ENCODE results near the gene DGKI.

DNA sequence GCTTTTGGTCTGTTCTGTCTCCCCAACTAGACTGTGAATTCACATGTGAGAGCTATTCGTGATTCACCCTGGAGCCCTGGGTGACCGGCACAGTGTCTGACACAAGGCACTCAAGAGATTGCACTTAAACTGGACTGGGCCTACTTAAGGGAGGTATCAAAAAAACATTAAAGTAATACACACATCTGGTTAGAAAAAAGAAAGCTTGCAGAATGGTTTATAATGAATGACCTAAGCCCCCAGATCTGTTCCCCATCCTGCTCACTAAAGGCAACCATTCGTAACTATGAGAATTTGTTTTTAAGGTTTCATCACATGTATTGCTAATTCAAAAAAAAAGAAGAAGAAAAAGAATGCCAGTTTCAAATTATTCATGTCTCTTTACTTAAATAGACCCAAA is 74.5 kb downstream of the DGKI start:
- TF ChIP-seq, protein P1, sequence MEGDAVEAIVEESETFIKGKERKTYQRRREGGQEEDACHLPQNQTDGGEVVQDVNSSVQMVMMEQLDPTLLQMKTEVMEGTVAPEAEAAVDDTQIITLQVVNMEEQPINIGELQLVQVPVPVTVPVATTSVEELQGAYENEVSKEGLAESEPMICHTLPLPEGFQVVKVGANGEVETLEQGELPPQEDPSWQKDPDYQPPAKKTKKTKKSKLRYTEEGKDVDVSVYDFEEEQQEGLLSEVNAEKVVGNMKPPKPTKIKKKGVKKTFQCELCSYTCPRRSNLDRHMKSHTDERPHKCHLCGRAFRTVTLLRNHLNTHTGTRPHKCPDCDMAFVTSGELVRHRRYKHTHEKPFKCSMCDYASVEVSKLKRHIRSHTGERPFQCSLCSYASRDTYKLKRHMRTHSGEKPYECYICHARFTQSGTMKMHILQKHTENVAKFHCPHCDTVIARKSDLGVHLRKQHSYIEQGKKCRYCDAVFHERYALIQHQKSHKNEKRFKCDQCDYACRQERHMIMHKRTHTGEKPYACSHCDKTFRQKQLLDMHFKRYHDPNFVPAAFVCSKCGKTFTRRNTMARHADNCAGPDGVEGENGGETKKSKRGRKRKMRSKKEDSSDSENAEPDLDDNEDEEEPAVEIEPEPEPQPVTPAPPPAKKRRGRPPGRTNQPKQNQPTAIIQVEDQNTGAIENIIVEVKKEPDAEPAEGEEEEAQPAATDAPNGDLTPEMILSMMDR (IDR thresholded peaks at IDR 0.05), result no peak
- no peak for TF ChIP-seq EZH2 (IDR thresholded peaks at IDR 0.05; ENCODE audit: borderline replicate concordance, insufficient read depth, low read depth, low read length, poor library complexity, severe bottlenecking)

All from B cell (primary cell).